GM12878 (cell line): ENCODE results near the gene CHD6. TPM values are rescaled to one million over a fixed set of nuclear protein-coding genes. Genes with fewer than 3 reads are reported as not detected.
A peak's percentile ranks its signal among the peaks of the same experiment; 100 is the strongest.

Experiments used
- ATF7 ChIP-seq: fragments of 450-650 bp; IDR thresholded peaks from 2 replicates; pipeline ENCODE4 v1.6.1; 2016; ENCODE audit warnings: low read depth, mild to moderate bottlenecking
- BHLHE40 ChIP-seq, 2 experiments: fragments of 450-650 bp in 1 of 2; IDR thresholded peaks; 2 replicates each; pipeline ENCODE4 v1.6.1; 2011 to 2017; ENCODE audit warnings: low read depth in 2 of 2, borderline replicate concordance in 1 of 2, improper control_type of control experiment in 1 of 2, low read length in 1 of 2, mild to moderate bottlenecking in 1 of 2
- CBX5 ChIP-seq: sonication (generic); IDR thresholded peaks from 2 replicates; pipeline ENCODE4 v1.6.1; 2016; ENCODE audit warnings: low read depth, moderate library complexity, mild to moderate bottlenecking, inconsistent platforms
- CHD1 ChIP-seq: IDR thresholded peaks from 2 replicates; pipeline ENCODE4 v1.6.1; 2012; ENCODE audit warnings: low read depth, low read length, improper control_type of control experiment
- CREM ChIP-seq: IDR thresholded peaks from 2 replicates; pipeline ENCODE4 v1.6.1; 2014; ENCODE audit warnings: antibody characterized with exemption, low read depth
- EGR1 ChIP-seq, 2 experiments: IDR thresholded peaks; 1 replicate in 1 of 2; 2 replicates in 1 of 2; pipeline ENCODE4 v1.6.1; 2011 to 2012; ENCODE audit warnings: low read depth in 2 of 2, low read length in 2 of 2, borderline replicate concordance in 1 of 2, mild to moderate bottlenecking in 1 of 2, moderate library complexity in 1 of 2
- EP300 ChIP-seq, 2 experiments: fragments of 150-350 bp in 1 of 2; IDR thresholded peaks; 2 replicates each; pipeline ENCODE4 v1.6.1; 2011 to 2012; ENCODE audit warnings: low read depth in 2 of 2, low read length in 2 of 2, borderline replicate concordance in 1 of 2, improper control_type of control experiment in 1 of 2, inconsistent platforms in 1 of 2; ENCODE audit not compliant: control insufficient read depth in 1 of 2
- HDAC6 ChIP-seq: fragments of 200-600 bp; sonication (generic); IDR thresholded peaks from one replicate; pipeline ENCODE4 v1.8.0; 2017; ENCODE audit warnings: antibody characterized with exemption; ENCODE audit not compliant: unreplicated experiment
- HDGF ChIP-seq: fragments of 450-650 bp; IDR thresholded peaks from 2 replicates; pipeline ENCODE4 v1.6.1; 2016; ENCODE audit warnings: antibody characterized with exemption
- HSF1 ChIP-seq: fragments of 150-350 bp; IDR thresholded peaks from 2 replicates; pipeline ENCODE4 v1.6.1; 2014; ENCODE audit warnings: mild to moderate bottlenecking, low read depth, low read length
- KAT2A ChIP-seq: conservative IDR thresholded peaks from 2 replicates; pipeline ENCODE4 v1.6.1; 2011; ENCODE audit warnings: low read depth, low read length; ENCODE audit not compliant: control insufficient read depth
- LARP7 ChIP-seq: fragments of 450-650 bp; IDR thresholded peaks from 2 replicates; pipeline ENCODE4 v1.6.1; 2017; ENCODE audit warnings: mild to moderate bottlenecking
- MEF2B ChIP-seq: fragments of 450-650 bp; IDR thresholded peaks from 2 replicates; pipeline ENCODE4 v1.6.1; 2018; ENCODE audit warnings: mild to moderate bottlenecking, moderate library complexity; ENCODE audit not compliant: partially characterized antibody, poor library complexity, severe bottlenecking
- NFXL1 ChIP-seq: fragments of 450-650 bp; IDR thresholded peaks from 2 replicates; pipeline ENCODE4 v1.6.1; 2017; ENCODE audit warnings: antibody characterized with exemption, mild to moderate bottlenecking, borderline replicate concordance
- NFYA ChIP-seq: IDR thresholded peaks from 2 replicates; pipeline ENCODE4 v1.6.1; 2011; ENCODE audit warnings: low read depth, mild to moderate bottlenecking, low read length, improper control_type of control experiment, borderline replicate concordance
- NKRF ChIP-seq: fragments of 450-650 bp; conservative IDR thresholded peaks from 2 replicates; pipeline ENCODE4 v1.6.1; 2017; ENCODE audit warnings: mild to moderate bottlenecking, moderate library complexity
- RCOR1 ChIP-seq: conservative IDR thresholded peaks from 2 replicates; pipeline ENCODE4 v1.6.1; 2012; ENCODE audit warnings: low read depth, low read length, improper control_type of control experiment
- RELB ChIP-seq: fragments of 450-650 bp; IDR thresholded peaks from 2 replicates; pipeline ENCODE4 v1.6.1; 2017; ENCODE audit warnings: low read depth, mild to moderate bottlenecking, moderate library complexity
- ZBTB33 ChIP-seq: fragments of 450-650 bp; IDR thresholded peaks from 2 replicates; pipeline ENCODE4 v1.6.1; 2017; ENCODE audit warnings: mild to moderate bottlenecking
- ZNF217 ChIP-seq: fragments of 450-650 bp; IDR thresholded peaks from 2 replicates; pipeline ENCODE4 v1.6.1; 2017; ENCODE audit warnings: antibody characterized with exemption, mild to moderate bottlenecking
- ZNF384 ChIP-seq: IDR thresholded peaks from 2 replicates; pipeline ENCODE4 v1.6.1; 2012; ENCODE audit warnings: low read depth, mild to moderate bottlenecking, low read length, improper control_type of control experiment, borderline replicate concordance
- ZNF622 ChIP-seq: fragments of 450-650 bp; IDR thresholded peaks from 2 replicates; pipeline ENCODE4 v1.6.1; 2017; ENCODE audit warnings: mild to moderate bottlenecking, inconsistent platforms
- polyA plus RNA-seq, 11 experiments: library from polyadenylated mRNA; depleted of rRNA in 4 of 11; unstranded in 6 of 11; stranded (reverse) in 5 of 11; fragments of >200 nt; fragmentation: Nextera tagmentation in 4 of 11; fragmentation: Illumina TruSeq in 1 of 11; extraction: Ambion mirVana in 4 of 11; extraction: Trizol in 1 of 11; gene quantifications; 1 replicate in 1 of 11; 2 replicates in 10 of 11; pipeline versions ENCODE4 v1.2.1 to v1.2.3, GENCODE V29; 2011 to 2016; ENCODE audit warnings: inconsistent platforms in 2 of 11, missing spikeins in 2 of 11, low read depth in 1 of 11
- total RNA-seq, 4 experiments: library from RNA; depleted of rRNA in 3 of 4; stranded (reverse); fragments of >200 nt in 3 of 4; fragmentation: Illumina TruSeq in 1 of 4; extraction: Trizol in 1 of 4; gene quantifications; 2 replicates each; pipeline versions ENCODE4 v1.2.1 to v1.2.3, GENCODE V29; 2013 to 2021

The CHD6 gene
- total and polyA plus RNA-seq, 10 of the 15 experiments (the other 5 are each of a cell fraction or from before 2014, with no cell fraction given) = 4.3 to 25.5 (median 17.1) TPM

- TF ChIP-seq ZBTB33 (no peak), NFXL1 (no peak), NKRF (no peak), ZNF384 (no peak), RCOR1 (no peak), EP300 (IDR thresholded peaks at IDR 0.05; ENCODE audit: borderline replicate concordance in 1 of 2, control insufficient read depth in 1 of 2, low read depth in 2 of 2, low read length in 2 of 2) (peak in 1 of 2 experiments; percentile 40; a peak in 1 of 4 replicates), CBX5 (no peak), MEF2B (peak; percentile 59), KAT2A (no peak), LARP7 (no peak), ATF7 (no peak), RELB (peak; percentile 48; the same call in 1 of the 2 replicates), HDAC6 (no peak), NFYA (no peak), CREM (no peak), BHLHE40 (IDR thresholded peaks at IDR 0.05; ENCODE audit: borderline replicate concordance in 1 of 2, low read depth in 2 of 2, low read length in 1 of 2) (no peak), HDGF (no peak), EGR1 (IDR thresholded peaks at IDR 0.05; ENCODE audit: borderline replicate concordance in 1 of 2, low read depth in 2 of 2, low read length in 2 of 2) (no peak), HSF1 (no peak), ZNF622 (no peak), CHD1 (no peak), ZNF217 (no peak)
Measured at GRCh38 chr20:41577129-41578009, 40.8 kb downstream of the CHD6 start (continued).
